ENCODE measurements around the gene NUCB1. TPM values are rescaled to one million over a fixed set of nuclear protein-coding genes. Genes with fewer than 3 reads are reported as not detected.

The NUCB1 gene
- total RNA-seq, 1 experiment from 2014 or later: 142 TPM

DNA sequence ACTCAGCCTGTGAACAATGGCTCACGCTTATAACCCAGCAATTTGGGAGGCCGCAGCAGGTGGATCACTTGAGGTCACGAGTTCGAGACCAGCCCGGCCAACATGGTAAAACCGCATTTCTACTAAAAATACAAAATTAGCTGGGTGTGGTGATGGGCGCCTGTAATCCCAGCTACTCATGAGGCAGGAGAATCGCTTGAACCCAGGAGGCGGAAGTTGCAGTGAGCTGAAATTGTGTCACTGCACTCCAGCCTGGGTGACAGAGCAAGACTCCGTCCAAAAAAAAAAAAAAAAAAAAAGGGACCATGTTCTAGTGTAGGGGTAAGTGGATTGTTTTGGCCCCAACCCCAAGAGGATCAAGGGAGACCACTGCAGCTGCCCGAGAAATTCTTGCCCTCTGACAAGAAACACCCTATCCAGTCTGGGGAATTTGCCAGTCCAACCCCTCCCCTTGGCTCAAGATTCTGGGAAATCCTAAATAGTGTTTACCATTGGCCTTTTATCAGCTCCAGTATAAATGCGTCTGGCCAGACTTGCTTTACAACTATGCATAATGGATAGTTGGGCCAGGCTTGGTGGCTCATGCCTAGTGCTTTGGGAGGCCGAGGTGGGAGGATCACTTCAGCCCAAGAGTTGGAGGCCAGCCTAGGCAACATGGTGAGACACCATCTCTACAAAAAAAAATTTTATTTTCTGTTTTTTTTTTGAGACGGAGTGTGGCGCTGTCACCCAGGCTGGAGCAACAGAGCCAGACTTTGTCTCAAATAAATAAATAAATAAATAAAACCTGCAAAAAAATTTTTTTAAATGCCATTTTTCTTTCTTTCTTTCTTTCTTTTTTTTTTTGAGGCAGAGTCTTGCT is 28.3 kb downstream of the NUCB1 start:
- TF ChIP-seq, protein P1, sequence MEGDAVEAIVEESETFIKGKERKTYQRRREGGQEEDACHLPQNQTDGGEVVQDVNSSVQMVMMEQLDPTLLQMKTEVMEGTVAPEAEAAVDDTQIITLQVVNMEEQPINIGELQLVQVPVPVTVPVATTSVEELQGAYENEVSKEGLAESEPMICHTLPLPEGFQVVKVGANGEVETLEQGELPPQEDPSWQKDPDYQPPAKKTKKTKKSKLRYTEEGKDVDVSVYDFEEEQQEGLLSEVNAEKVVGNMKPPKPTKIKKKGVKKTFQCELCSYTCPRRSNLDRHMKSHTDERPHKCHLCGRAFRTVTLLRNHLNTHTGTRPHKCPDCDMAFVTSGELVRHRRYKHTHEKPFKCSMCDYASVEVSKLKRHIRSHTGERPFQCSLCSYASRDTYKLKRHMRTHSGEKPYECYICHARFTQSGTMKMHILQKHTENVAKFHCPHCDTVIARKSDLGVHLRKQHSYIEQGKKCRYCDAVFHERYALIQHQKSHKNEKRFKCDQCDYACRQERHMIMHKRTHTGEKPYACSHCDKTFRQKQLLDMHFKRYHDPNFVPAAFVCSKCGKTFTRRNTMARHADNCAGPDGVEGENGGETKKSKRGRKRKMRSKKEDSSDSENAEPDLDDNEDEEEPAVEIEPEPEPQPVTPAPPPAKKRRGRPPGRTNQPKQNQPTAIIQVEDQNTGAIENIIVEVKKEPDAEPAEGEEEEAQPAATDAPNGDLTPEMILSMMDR (IDR thresholded peaks at IDR 0.05; ENCODE audit: insufficient read depth in 1 of 2, low read depth in 1 of 2, low read length in 1 of 2, severe bottlenecking in 1 of 2, unreplicated experiment in 1 of 2): no peak
- Histone ChIP-seq H3K4me3 (ENCODE audit: low read depth, low read length) (no peak overlapping the region), H3K9me3 (no peaks in the 10 kb centered on the region), H3K27me3 (replicated peaks; ENCODE audit: control insufficient read depth, insufficient read depth, low read length) (no peaks in the 10 kb centered on the region), H3K4me1 (no peaks in the 10 kb centered on the region; the same call in 1 of the 2 replicates), H3K36me3 (ENCODE audit: control insufficient read depth, insufficient read depth, low read length) (no peaks in the 10 kb centered on the region)
- BruUV-seq (replicated peaks): no TSS peak
- Mint-ChIP-seq H3K36me3 (ENCODE audit: insufficient read depth, unreplicated experiment) (peaks cover 11% of the 10 kb centered on the region), H3K4me3 (ENCODE audit: unreplicated experiment) (no peak overlapping the region), H3K9me3 (ENCODE audit: unreplicated experiment) (no peaks in the 10 kb centered on the region), H3K27me3 (ENCODE audit: insufficient read depth, unreplicated experiment) (no peaks in the 10 kb centered on the region), H3K27ac (ENCODE audit: unreplicated experiment) (no peak overlapping the region), H3K4me1 (ENCODE audit: low read depth, unreplicated experiment) (no peaks in the 10 kb centered on the region)
- ChIA-PET POLR2A (interaction anchor here (0.6 to 0.7 kb wide), 3 partner anchors 28 to 133 kb away, joined by 3 to 6 read pairs (median 5); partner anchors contain the start of gene NUCB1), CTCF (no interaction called here)
- intact Hi-C loops (cut with micrococcal nuclease; ENCODE audit: unreplicated experiment): no loop called here
- no peak for DNase-seq

DNA sequence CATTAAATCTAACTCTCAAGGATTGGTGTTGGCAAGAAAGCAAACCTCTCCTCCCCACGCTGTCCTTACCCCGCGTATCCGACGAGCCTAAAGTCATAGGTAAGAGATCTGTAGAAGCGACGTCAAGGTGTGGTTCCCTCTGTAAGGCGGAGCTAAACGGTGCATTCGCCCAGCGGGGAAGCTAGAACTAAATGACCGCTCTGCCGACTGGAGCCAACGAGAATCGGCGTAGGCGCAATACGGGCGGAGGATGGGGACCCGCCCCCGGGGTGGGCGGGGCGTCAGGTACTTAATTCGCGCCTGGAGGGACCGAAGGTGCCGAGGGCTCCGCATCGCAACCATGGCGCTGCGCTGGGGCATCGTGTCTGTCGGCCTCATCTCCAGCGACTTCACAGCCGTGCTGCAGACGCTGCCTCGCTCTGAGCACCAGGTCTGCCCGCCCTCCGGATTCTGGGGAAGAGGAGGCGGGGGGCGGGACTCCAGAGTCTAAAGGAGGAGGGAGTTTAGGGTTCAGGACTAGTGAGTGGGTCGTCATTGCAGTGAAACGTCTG is 33.3 kb downstream of the NUCB1 start, which contains the start of gene DHDH:
Gene DHDH (plus strand): TSS at position 318 of the 551 bp plus-strand sequence. CDS start 23 bp downstream, at position 341.
- intact Hi-C loops (cut with micrococcal nuclease; ENCODE audit: unreplicated experiment): loop anchor here (1.0 to 2.0 kb wide), 4 partner anchors 21 to 61 kb away; partner anchors contain the start of genes BAX, NUCB1 and PPP1R15A
- Histone ChIP-seq H3K27me3 (replicated peaks; ENCODE audit: control insufficient read depth, insufficient read depth, low read length) (no peaks in the 10 kb centered on the region), H3K36me3 (ENCODE audit: control insufficient read depth, insufficient read depth, low read length) (no peaks in the 10 kb centered on the region), H3K9me3 (no peaks in the 10 kb centered on the region), H3K4me3 (ENCODE audit: low read depth, low read length) (peak within 1 kb of the TSS; percentile 55), H3K4me1 (peaks cover 3% of the 10 kb centered on the region)
- Mint-ChIP-seq H3K36me3 (ENCODE audit: insufficient read depth, unreplicated experiment) (peaks cover 13% of the 10 kb centered on the region), H3K27me3 (ENCODE audit: insufficient read depth, unreplicated experiment) (no peaks in the 10 kb centered on the region), H3K4me1 (ENCODE audit: low read depth, unreplicated experiment) (peaks cover 14% of the 10 kb centered on the region), H3K9me3 (ENCODE audit: unreplicated experiment) (peaks cover 9% of the 10 kb centered on the region), H3K4me3 (ENCODE audit: unreplicated experiment) (peak within 1 kb of the TSS; percentile 89), H3K27ac (ENCODE audit: unreplicated experiment) (peak within 1 kb of the TSS; percentile 50)
- peak; percentile 95 to 96 for DNase-seq
- ChIA-PET CTCF (interaction anchor here (1.0 to 2.0 kb wide), 9 partner anchors 15 to 138 kb away, joined by 3 to 9 read pairs (median 5); partner anchors contain the start of genes GYS1, NUCB1 and RUVBL2), POLR2A (interaction anchor here (0.6 to 1.7 kb wide), 11 partner anchors 15 to 314 kb away, joined by 3 to 24 read pairs (median 6); partner anchors contain the start of genes BAX, GYS1, NUCB1 and PPP1R15A)
- BruUV-seq (replicated peaks): no TSS peak
- TF ChIP-seq, protein P1 (IDR thresholded peaks at IDR 0.05; ENCODE audit: insufficient read depth in 1 of 2, low read depth in 1 of 2, low read length in 1 of 2, severe bottlenecking in 1 of 2, unreplicated experiment in 1 of 2): no peak

- no peaks in the 10 kb centered on the region for H3K27me3 Mint-ChIP-seq (ENCODE audit: insufficient read depth, unreplicated experiment)
- peak in 1 of 2 experiments; percentile 36 for DNase-seq
- H3K9me3 Mint-ChIP-seq (ENCODE audit: unreplicated experiment): peaks cover 9% of the 10 kb centered on the region
- no peaks in the 10 kb centered on the region for H3K36me3 ChIP-seq (ENCODE audit: control insufficient read depth, insufficient read depth, low read length)
- no peak overlapping the region for H3K4me3 ChIP-seq (ENCODE audit: low read depth, low read length)
- peak overlapping the region; percentile 89 for H3K4me3 Mint-ChIP-seq (ENCODE audit: unreplicated experiment)
- BruUV-seq (replicated peaks): no TSS peak
- 0 out of 2 replicates have a peak, but pooled peaks cover 3% of the 10 kb centered on the region for H3K9me3 ChIP-seq
- POLR2A ChIA-PET: no interaction called here
- H3K4me1 ChIP-seq: peaks cover 3% of the 10 kb centered on the region
- H3K27me3 ChIP-seq (replicated peaks; ENCODE audit: control insufficient read depth, insufficient read depth, low read length): no peaks in the 10 kb centered on the region
- intact Hi-C loops (cut with micrococcal nuclease; ENCODE audit: unreplicated experiment): no loop called here
- H3K4me1 Mint-ChIP-seq (ENCODE audit: low read depth, unreplicated experiment): peaks cover 14% of the 10 kb centered on the region
- peaks cover 22% of the 10 kb centered on the region for H3K36me3 Mint-ChIP-seq (ENCODE audit: insufficient read depth, unreplicated experiment)
- CTCF ChIA-PET: interaction anchor here (1.2 to 1.7 kb wide), 2 partner anchors 36 to 59 kb away, joined by 5 to 7 read pairs; partner anchors contain the start of genes GYS1 and RUVBL2
- TF ChIP-seq, protein P1 (IDR thresholded peaks at IDR 0.05; ENCODE audit: insufficient read depth in 1 of 2, low read depth in 1 of 2, low read length in 1 of 2, severe bottlenecking in 1 of 2, unreplicated experiment in 1 of 2): no peak
- no peak overlapping the region for H3K27ac Mint-ChIP-seq (ENCODE audit: unreplicated experiment)
Observed at GRCh38 chr19:48934837-48935236, 34.7 kb downstream of the NUCB1 start.
